Subcutaneous adipose tissue (tissue), 4 donors: ENCODE results near the gene KPNA6. TPM values are rescaled to one million over a fixed set of nuclear protein-coding genes. Genes with fewer than 3 reads are reported as not detected.

Source experiments
- CTCF ChIP-seq: fragments of 450-650 bp; IDR thresholded peaks from one replicate; pipeline ENCODE4 v1.5.1; 2016; ENCODE audit warnings: low read depth, mild to moderate bottlenecking, control low read depth, antibody characterized with exemption, moderate library complexity
- total RNA-seq, 4 donors: library from RNA; depleted of rRNA; stranded (reverse); fragments of >200 nt; gene quantifications; one replicate each; pipeline ENCODE4 v1.1.0, GENCODE V29; 2016

Gene KPNA6
- total RNA-seq, 4 donors from 2014 or later: 31.4 to 41.6 (median 33.7) TPM

DNA sequence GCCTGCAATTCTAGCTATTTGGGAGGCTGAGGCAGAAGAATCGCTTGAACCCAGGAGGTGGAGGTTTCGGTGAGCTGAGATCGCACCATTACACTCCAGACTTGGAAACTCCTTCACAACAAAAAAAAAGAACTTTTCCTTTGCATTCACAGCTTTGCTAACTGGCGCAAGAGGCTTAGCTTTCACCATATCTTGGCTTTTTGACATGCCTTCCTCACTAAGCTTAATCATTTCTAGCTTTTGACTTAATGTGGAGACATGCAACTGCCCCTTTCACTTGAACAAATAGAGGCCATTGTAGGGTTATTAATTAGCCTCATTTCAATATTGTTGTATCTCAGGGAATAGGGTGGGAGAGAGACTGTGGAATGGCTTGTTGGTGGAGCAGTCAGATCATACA, 8.7 kb downstream of the KPNA6 start:
- TF ChIP-seq CTCF: no peak

GRCh38 chr1:32122151-32122550, 14.3 kb downstream of the KPNA6 start:
- TF ChIP-seq CTCF: no peak

DNA sequence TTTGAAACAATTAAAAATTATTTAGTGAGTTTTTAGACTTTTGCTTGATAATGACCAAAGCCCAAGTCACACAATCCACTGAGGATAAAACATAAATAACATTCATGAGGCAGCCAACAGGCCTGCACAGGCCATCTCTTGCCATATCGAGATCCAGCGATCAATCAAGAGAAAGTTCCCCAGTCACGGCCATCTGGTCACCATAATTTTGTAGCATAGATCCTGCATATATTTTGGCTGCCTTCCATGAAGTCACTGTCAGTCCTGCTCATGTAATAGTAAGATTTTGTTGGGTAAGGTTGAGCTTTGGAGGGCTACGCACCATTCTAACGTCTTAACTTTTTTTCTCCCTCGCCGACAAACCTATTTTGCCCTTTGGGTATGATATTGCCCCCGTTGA, 17.5 kb downstream of the KPNA6 start:
- TF ChIP-seq CTCF: no peak

DNA sequence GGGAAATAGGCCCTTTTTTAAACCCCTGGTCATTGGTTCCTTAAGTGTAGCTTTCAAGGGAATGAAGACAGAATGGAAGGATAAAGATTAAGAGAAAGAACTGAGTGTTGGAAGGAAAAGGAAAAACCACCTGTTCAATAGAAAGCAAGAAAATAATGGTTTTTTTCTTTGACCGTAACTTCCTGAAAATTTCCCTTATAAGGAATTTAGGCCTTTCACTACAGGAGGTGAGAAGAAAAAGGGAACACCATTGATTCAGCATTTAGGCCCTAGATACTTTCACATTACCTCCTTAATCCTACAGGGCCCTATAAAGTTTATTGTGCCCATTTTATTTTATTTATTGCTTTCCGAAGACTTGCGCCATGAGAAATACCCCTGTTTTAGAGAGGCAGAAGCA, 18.9 kb downstream of the KPNA6 start:
- no peak for TF ChIP-seq CTCF

DNA sequence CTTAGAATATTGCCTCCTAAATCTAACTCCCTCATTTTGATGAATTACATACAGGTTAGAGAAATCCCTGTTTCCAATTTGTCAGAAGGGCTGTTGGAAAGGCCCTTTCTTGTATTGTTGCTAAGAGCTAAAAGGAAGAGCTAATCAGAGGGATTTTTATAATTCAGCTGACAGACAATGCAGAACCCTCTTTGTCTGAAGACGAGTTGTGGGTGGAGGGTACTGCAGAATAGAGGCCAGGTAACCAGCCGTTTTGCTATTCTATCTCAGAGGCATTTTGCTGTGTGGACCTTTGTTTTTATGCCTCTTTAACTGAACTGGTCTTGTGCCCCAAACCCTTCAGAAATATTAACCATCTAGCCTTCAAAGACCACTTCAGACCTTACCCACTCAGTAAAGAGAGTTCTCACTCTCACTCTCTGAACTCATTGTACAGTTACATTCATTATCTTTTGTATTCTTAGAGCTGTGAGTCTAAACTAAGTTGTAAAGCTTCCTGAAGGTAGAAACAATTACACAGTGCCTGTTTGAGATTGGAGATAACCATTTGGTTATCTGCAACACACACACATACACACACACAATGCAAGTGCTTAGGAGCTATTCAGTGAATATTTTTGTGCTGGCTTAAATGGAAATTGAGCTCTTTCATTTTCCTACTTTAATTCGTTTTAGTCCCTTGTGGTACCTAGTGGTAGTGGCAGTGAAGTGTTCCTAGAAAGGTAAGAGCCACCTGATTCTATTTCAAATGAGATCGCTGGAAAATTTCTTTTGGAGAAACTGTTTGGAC, 19.7 kb downstream of the KPNA6 start:
- TF ChIP-seq CTCF: no peak

- TF ChIP-seq CTCF: no peak
Observed at GRCh38 chr1:32128479-32128878, 20.6 kb downstream of the KPNA6 start.

GRCh38 chr1:32128964-32129363, 21.1 kb downstream of the KPNA6 start:
- no peak for TF ChIP-seq CTCF
